Esophagus muscularis mucosa (tissue), 4 donors: Measurements from ENCODE around the gene GNA12. TPM values are rescaled to one million over a fixed set of nuclear protein-coding genes. Genes with fewer than 3 reads are reported as not detected.

Experiments used
- DNase-seq: peaks from one replicate; pipeline ENCODE4 v3.0.0-alpha.2; 2017; ENCODE audit errors: extremely low spot score
- H3K27ac ChIP-seq, 4 donors: fragments of 200-600 bp; sonication (generic); replicated peaks in 1 of 4; 1 replicate in 3 of 4; 2 replicates in 1 of 4; pipeline ENCODE4 v1.5.1; 2016 to 2019; ENCODE audit warnings: mild to moderate bottlenecking in 1 of 4
- H3K27me3 ChIP-seq, 4 donors: fragments of 200-600 bp; sonication (generic); one replicate each; pipeline versions ENCODE4 v1.5.1 to v1.6.0; 2016 to 2019
- H3K36me3 ChIP-seq, 4 donors: fragments of 200-600 bp; sonication (generic); one replicate each; pipeline ENCODE4 v1.5.1; 2016 to 2019
- H3K4me1 ChIP-seq, 4 donors: fragments of 200-600 bp; sonication (generic); one replicate each; pipeline ENCODE4 v1.5.1; 2016 to 2019
- H3K4me3 ChIP-seq, 4 donors: fragments of 200-600 bp; sonication (generic); 1 replicate in 2 of 4; 2 replicates in 2 of 4; pipeline ENCODE4 v1.5.1; 2016 to 2019; ENCODE audit warnings: mild to moderate bottlenecking in 4 of 4, moderate library complexity in 1 of 4
- H3K9me3 ChIP-seq, 4 donors: fragments of 200-600 bp; sonication (generic); 1 replicate in 3 of 4; 2 replicates in 1 of 4; pipeline ENCODE4 v1.5.1; 2016 to 2019
- CTCF ChIP-seq, 3 experiments: fragments of 200-600 bp in 2 of 3; fragments of 450-650 bp in 1 of 3; sonication (generic) in 2 of 3; IDR thresholded peaks; one replicate each; pipeline ENCODE4 v1.5.1; 2017 to 2019; ENCODE audit warnings: antibody characterized with exemption in 3 of 3, mild to moderate bottlenecking in 2 of 3, moderate library complexity in 1 of 3
- EP300 ChIP-seq: sonication (generic); formaldehyde crosslinking; IDR thresholded peaks from one replicate; pipeline ENCODE4 v1.6.1; 2017; ENCODE audit warnings: antibody characterized with exemption
- POLR2A ChIP-seq: fragments of 450-650 bp; IDR thresholded peaks from one replicate; pipeline ENCODE4 v1.6.1; 2017; ENCODE audit warnings: antibody characterized with exemption, moderate library complexity, mild to moderate bottlenecking, low read depth
- POLR2AphosphoS5 ChIP-seq, 2 donors: sonication (generic); formaldehyde crosslinking; IDR thresholded peaks; one replicate each; pipeline ENCODE4 v1.6.1; 2017; ENCODE audit warnings: antibody characterized with exemption in 2 of 2
- WGBS: methylation state at CpG from one replicate; pipeline ENCODE4 v1.1.5; 2018; 5-methylcytosine and 5-hydroxymethylcytosine counted together
- intact Hi-C: fragments of 100-400 bp; cut with DNase I; formaldehyde crosslinking; loops from one replicate; pipeline ENCODE4 v1.15.1; 2023
- total RNA-seq, 4 donors: library from RNA; depleted of rRNA; stranded (reverse); fragments of >200 nt; gene quantifications; one replicate each; pipeline versions ENCODE4 v1.1.0 to v1.2.1, GENCODE V29; 2016

The GNA12 gene
- total RNA-seq = 10 to 100 TPM; 25.3 to 61.8 (median 38.9) TPM

GRCh38 chr7:2844153-2845033 lies at the start of gene GNA12:
Gene GNA12 (minus strand): TSS chr7:2844308. CDS start chr7:2844161, 147 bp downstream.
- H3K27ac ChIP-seq = peak within 1 kb of the TSS; percentile 68 to 82 (median 76)
- WGBS = 5% methylated on average over 17 of the region's 79 CpGs
- no peaks in the 10 kb centered on the region for H3K27me3 ChIP-seq
- peaks cover 25 to 39% (median 31%) of the 10 kb centered on the region in 4 donors for H3K4me1 ChIP-seq
- peaks cover 0 to 9% (median 0%) of the 10 kb centered on the region in 4 donors for H3K36me3 ChIP-seq
- H3K4me3 ChIP-seq = peak within 1 kb of the TSS; percentile 68 to 84 (median 82)
- no peaks in the 10 kb centered on the region for H3K9me3 ChIP-seq
- intact Hi-C loops = no loop called here
- TF ChIP-seq POLR2AphosphoS5 (IDR thresholded peaks at IDR 0.05) (peak in 1 of 2 donors; percentile 63), CTCF (IDR thresholded peaks at IDR 0.05) (no peak)
- peak; percentile 100 for DNase-seq

GRCh38 chr7:2893411-2893861 lies 49.3 kb upstream of the GNA12 start:
- H3K9me3 ChIP-seq = peaks cover 0 to 7% (median 1%) of the 10 kb centered on the region in 4 donors
- TF ChIP-seq POLR2A = no peak
- no peak for TF ChIP-seq POLR2AphosphoS5 (IDR thresholded peaks at IDR 0.05)
- TF ChIP-seq EP300 = no peak
- TF ChIP-seq CTCF (IDR thresholded peaks at IDR 0.05) = no peak
- intact Hi-C loops = no loop called here
- 87% methylated on average over 8 of the region's 9 CpGs for WGBS
- H3K36me3 ChIP-seq = no peaks in the 10 kb centered on the region
- H3K4me3 ChIP-seq = no peak overlapping the region
- no peaks in the 10 kb centered on the region for H3K4me1 ChIP-seq
- H3K27me3 ChIP-seq = peaks cover 0 to 54% (median 0%) of the 10 kb centered on the region in 4 donors
- DNase-seq = no peak
- no peak overlapping the region for H3K27ac ChIP-seq

GRCh38 chr7:2892549-2892948 lies 48.4 kb upstream of the GNA12 start:
- Histone ChIP-seq H3K4me3 (no peak overlapping the region), H3K27ac (no peak overlapping the region), H3K4me1 (no peaks in the 10 kb centered on the region), H3K9me3 (no peaks in the 10 kb centered on the region), H3K27me3 (peaks cover 0 to 46% (median 0%) of the 10 kb centered on the region in 4 donors), H3K36me3 (no peaks in the 10 kb centered on the region)
- DNase-seq = no peak
- intact Hi-C loops = no loop called here
- WGBS = 38% methylated on average over 8 of the region's 8 CpGs
- TF ChIP-seq EP300 (no peak), POLR2AphosphoS5 (IDR thresholded peaks at IDR 0.05) (no peak), CTCF (IDR thresholded peaks at IDR 0.05) (no peak), POLR2A (no peak)

GRCh38 chr7:2887816-2888215 lies 43.7 kb upstream of the GNA12 start:
- WGBS = 75% methylated on average over 4 of the region's 7 CpGs
- TF ChIP-seq POLR2AphosphoS5 (IDR thresholded peaks at IDR 0.05) (no peak), POLR2A (no peak), CTCF (IDR thresholded peaks at IDR 0.05) (no peak), EP300 (no peak)
- Histone ChIP-seq H3K4me3 (no peak overlapping the region), H3K9me3 (no peaks in the 10 kb centered on the region), H3K27me3 (peaks cover 0 to 20% (median 0%) of the 10 kb centered on the region in 4 donors), H3K27ac (no peak overlapping the region), H3K4me1 (no peaks in the 10 kb centered on the region), H3K36me3 (no peaks in the 10 kb centered on the region)
- intact Hi-C loops = no loop called here
- DNase-seq = no peak
